Tibial artery (tissue), 4 donors: Measurements from ENCODE around the gene RTKN2.
"Not testable (repeated sequence)": the region's sequence is repeated elsewhere in the genome, so short reads cannot be mapped to it uniquely, and the experiment has no call there.

Experiments
- DNase-seq, 2 donors: peaks; one replicate each; pipeline ENCODE4 v3.0.0-alpha.2; 2019
- H3K27ac ChIP-seq, 2 donors: fragments of 200-600 bp; sonication (generic) in 1 of 2; 1 replicate in 1 of 2; 2 replicates in 1 of 2; pipeline ENCODE4 v1.5.1; 2018 to 2019; ENCODE audit warnings: mild to moderate bottlenecking in 1 of 2
- H3K27me3 ChIP-seq, 2 donors: fragments of 200-600 bp; sonication (generic) in 1 of 2; one replicate each; pipeline versions ENCODE4 v1.5.1 to v1.6.0; 2016 to 2019
- H3K36me3 ChIP-seq, 3 donors: fragments of 200-600 bp; sonication (generic) in 2 of 3; one replicate each; pipeline ENCODE4 v1.5.1; 2016 to 2019; ENCODE audit warnings: mild to moderate bottlenecking in 2 of 3
- H3K4me1 ChIP-seq, 4 donors: fragments of 200-600 bp; sonication (generic) in 2 of 4; 1 replicate in 3 of 4; 2 replicates in 1 of 4; pipeline ENCODE4 v1.5.1; 2016 to 2019
- H3K4me3 ChIP-seq, 2 donors: fragments of 200-600 bp; sonication (generic) in 1 of 2; 1 replicate in 1 of 2; 2 replicates in 1 of 2; pipeline ENCODE4 v1.5.1; 2018 to 2019; ENCODE audit warnings: mild to moderate bottlenecking in 2 of 2
- H3K9me3 ChIP-seq, 3 donors: fragments of 200-600 bp; sonication (generic) in 1 of 3; one replicate each; pipeline ENCODE4 v1.5.1; 2016 to 2019
- intact Hi-C: fragments of 100-400 bp; cut with DNase I; formaldehyde crosslinking; loops from one replicate; pipeline ENCODE4 v1.15.0; 2023; ENCODE audit warnings: low total_unique reads
- TF ChIP-seq, protein P1 (sequence below), 2 experiments: fragments of 200-600 bp in 1 of 2; fragments of 450-650 bp in 1 of 2; IDR thresholded peaks; one replicate each; pipeline ENCODE4 v1.5.1; 2017 to 2019; ENCODE audit warnings: antibody characterized with exemption in 2 of 2, mild to moderate bottlenecking in 1 of 2, moderate library complexity in 1 of 2

RTKN2 gene

DNA sequence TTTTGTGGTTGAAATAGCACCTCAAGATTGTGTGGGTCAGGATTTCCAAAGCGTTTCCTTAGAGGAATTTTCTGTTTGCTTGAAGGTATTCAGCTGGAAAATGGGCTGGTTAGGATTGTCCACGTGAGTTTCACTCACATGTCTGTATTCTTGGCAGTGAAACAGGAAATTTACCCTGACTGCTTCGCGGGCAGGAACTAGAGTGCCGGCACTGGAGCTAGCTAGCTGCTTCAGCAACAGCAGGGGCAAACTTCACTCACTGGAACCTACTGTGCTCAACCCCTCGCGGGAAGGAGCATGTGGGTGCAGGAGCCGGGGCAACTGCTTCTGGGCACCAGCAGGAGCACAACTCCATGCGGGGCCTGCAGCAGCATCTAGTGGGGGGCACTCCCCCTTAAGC is 38.0 kb upstream of the RTKN2 start:
- DNase-seq = peak in 1 of 2 donors; percentile 23
- H3K27ac ChIP-seq = no peak overlapping the region
- no peaks in the 10 kb centered on the region for H3K9me3 ChIP-seq
- H3K27me3 ChIP-seq = no peaks in the 10 kb centered on the region
- TF ChIP-seq, protein P1, sequence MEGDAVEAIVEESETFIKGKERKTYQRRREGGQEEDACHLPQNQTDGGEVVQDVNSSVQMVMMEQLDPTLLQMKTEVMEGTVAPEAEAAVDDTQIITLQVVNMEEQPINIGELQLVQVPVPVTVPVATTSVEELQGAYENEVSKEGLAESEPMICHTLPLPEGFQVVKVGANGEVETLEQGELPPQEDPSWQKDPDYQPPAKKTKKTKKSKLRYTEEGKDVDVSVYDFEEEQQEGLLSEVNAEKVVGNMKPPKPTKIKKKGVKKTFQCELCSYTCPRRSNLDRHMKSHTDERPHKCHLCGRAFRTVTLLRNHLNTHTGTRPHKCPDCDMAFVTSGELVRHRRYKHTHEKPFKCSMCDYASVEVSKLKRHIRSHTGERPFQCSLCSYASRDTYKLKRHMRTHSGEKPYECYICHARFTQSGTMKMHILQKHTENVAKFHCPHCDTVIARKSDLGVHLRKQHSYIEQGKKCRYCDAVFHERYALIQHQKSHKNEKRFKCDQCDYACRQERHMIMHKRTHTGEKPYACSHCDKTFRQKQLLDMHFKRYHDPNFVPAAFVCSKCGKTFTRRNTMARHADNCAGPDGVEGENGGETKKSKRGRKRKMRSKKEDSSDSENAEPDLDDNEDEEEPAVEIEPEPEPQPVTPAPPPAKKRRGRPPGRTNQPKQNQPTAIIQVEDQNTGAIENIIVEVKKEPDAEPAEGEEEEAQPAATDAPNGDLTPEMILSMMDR (IDR thresholded peaks at IDR 0.05) = no peak
- no peaks in the 10 kb centered on the region for H3K36me3 ChIP-seq
- no peak overlapping the region for H3K4me3 ChIP-seq
- intact Hi-C loops = no loop called here
- peaks cover 0 to 7% (median 0%) of the 10 kb centered on the region in 4 donors for H3K4me1 ChIP-seq

DNA sequence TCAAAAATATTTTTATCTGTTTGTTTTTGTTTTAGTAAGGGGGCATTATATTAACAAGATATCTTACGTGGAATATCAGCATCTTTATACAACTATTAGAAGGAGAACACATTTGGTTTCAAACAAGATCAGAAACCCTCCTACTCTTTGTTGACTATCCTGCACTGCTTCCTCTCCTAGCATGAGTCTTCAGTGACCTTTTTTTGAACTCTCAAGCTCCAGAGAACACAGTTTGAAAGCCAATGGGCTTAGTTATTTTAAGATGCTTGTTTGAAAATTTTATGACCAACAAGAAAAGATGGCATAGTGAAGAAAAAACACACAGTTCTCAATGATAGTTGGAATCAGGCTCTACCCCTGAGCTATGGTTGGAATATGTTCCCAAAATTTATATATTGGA is 37.2 kb upstream of the RTKN2 start:
- TF ChIP-seq, protein P1 (IDR thresholded peaks at IDR 0.05) = no peak
- intact Hi-C loops = no loop called here
- H3K4me1 ChIP-seq = peaks cover 0 to 7% (median 0%) of the 10 kb centered on the region in 4 donors
- no peak for DNase-seq
- no peaks in the 10 kb centered on the region for H3K27me3 ChIP-seq
- H3K9me3 ChIP-seq = no peaks in the 10 kb centered on the region
- no peaks in the 10 kb centered on the region for H3K36me3 ChIP-seq
- no peak overlapping the region for H3K4me3 ChIP-seq
- no peak overlapping the region for H3K27ac ChIP-seq

DNA sequence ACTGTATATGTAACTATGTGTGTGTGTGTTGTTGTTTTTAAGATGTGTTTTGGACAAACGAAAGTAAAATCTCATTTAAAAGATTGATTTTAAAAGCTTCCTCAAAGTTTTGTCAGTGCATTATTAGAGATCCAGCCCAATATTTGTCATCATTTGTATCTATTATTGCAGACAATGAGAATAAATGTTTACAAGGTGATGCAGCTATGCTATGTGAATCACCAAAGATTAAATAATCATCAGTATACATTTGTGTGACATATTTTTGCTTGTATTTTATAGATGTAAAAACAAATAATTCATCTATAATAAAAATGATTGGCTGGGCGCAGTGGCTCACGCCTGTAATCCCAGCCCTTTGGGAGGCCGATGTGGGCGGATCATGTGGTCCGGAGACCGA is 35.3 kb upstream of the RTKN2 start:
- Histone ChIP-seq H3K9me3 (no peaks in the 10 kb centered on the region), H3K27ac (no peak overlapping the region), H3K36me3 (no peaks in the 10 kb centered on the region), H3K4me1 (peaks cover 0 to 7% (median 0%) of the 10 kb centered on the region in 4 donors), H3K4me3 (no peak overlapping the region), H3K27me3 (no peaks in the 10 kb centered on the region)
- intact Hi-C loops = no loop called here
- TF ChIP-seq, protein P1 (IDR thresholded peaks at IDR 0.05) = no peak
- no peak for DNase-seq

DNA sequence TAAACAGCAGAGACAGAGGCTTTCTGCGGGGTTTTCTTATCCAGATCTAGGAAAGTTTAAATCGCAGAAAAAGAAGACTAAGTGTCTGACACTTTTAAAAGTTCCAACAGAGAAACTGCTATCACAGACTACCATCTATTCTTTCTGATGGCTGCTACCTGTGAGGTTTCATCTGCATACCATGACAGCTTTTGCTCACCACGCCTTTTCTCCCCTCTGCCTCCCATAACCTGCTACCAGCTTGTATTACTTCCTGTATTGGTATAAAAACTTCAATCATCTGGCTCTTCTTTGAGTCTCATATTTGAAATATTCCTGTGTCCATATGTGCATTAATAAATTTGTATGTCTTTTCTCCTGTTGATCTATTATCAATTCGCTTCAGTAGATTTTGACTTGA is 34.1 kb upstream of the RTKN2 start:
- Histone ChIP-seq H3K9me3 (no peaks in the 10 kb centered on the region), H3K4me3 (no peak overlapping the region)
- intact Hi-C loops = no loop called here

DNA sequence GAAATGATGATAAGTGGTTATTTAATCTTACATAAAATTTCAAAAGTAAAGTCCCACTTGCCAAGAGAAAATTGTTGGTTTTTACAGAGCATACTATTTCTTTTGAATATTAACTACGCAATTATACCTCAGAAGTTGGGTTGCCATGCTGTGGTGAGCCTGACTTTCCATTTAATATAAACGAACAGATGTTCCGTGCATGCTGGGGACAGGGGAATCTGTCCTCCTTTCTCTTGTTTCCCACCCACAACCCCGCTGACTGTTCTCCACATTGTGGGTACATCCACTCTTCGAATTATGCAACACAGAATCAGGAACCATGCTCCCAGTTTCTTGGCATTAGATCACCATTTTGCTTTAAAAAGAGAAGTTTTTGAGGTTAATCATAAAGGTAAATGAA is 29.2 kb upstream of the RTKN2 start:
- no peaks in the 10 kb centered on the region for H3K36me3 ChIP-seq
- no peaks in the 10 kb centered on the region for H3K4me1 ChIP-seq
- no peaks in the 10 kb centered on the region for H3K27me3 ChIP-seq
- intact Hi-C loops = no loop called here
- no peaks in the 10 kb centered on the region for H3K9me3 ChIP-seq
- TF ChIP-seq, protein P1 (IDR thresholded peaks at IDR 0.05) = no peak
- DNase-seq = no peak
- H3K27ac ChIP-seq = no peak overlapping the region
- no peak overlapping the region for H3K4me3 ChIP-seq

More for the DNA sequence above, 34.1 kb upstream of the RTKN2 start:
- Histone ChIP-seq H3K27me3 (no peaks in the 10 kb centered on the region), H3K4me1 (peaks cover 0 to 7% (median 0%) of the 10 kb centered on the region in 4 donors), H3K27ac (no peak overlapping the region), H3K36me3 (no peaks in the 10 kb centered on the region)
- TF ChIP-seq, protein P1 (IDR thresholded peaks at IDR 0.05) = no peak
- no peak for DNase-seq

DNA sequence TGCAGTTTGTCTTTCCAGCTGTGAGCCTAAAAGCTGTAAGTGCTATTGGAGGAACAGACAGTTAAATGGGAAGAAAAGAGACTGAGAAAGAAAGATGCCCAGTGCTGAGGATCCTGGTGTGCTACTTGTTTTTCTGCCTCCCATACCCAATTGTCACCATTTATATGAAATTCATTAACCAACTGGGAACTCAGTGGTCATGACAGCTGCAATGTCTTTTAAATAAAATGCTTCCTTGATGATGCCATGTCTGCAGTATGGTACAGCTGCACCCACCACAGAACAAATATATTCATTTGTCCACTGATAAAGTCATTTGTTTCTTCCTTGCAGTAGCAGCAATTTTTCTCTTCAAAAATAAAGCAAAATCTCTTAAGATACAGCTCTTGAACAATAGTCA is 15.6 kb upstream of the RTKN2 start:
- no peak overlapping the region for H3K27ac ChIP-seq
- no peak for DNase-seq
- no peaks in the 10 kb centered on the region for H3K4me1 ChIP-seq
- H3K36me3 ChIP-seq = no peaks in the 10 kb centered on the region
- H3K4me3 ChIP-seq = no peak overlapping the region
- intact Hi-C loops = no loop called here
- H3K27me3 ChIP-seq = no peaks in the 10 kb centered on the region
- no peaks in the 10 kb centered on the region for H3K9me3 ChIP-seq
- TF ChIP-seq, protein P1 (IDR thresholded peaks at IDR 0.05) = no peak

DNA sequence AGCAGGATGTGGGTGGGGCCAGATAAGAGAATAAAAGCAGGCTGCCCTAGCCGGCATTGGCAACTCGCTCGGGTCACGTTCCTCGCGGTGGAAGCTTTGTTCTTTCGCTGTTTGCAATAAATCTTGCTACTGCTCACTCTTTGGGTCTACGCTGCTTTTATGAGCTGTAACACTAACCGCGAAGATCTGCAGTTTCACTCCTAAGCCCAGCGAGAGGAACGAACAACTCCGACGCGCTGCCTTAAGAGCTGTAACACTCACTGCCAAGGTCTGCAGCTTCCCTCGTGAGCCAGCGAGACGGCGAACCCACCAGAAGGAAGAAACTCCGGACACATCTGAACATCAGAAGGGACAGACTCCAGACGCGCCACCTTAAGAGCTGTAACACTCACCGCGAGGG is 12.7 kb upstream of the RTKN2 start:
- H3K27ac ChIP-seq, H3K4me1 ChIP-seq, H3K27me3 ChIP-seq, intact Hi-C loops, H3K36me3 ChIP-seq, DNase-seq, H3K9me3 ChIP-seq, H3K4me3 ChIP-seq: not testable (repeated sequence)

DNA sequence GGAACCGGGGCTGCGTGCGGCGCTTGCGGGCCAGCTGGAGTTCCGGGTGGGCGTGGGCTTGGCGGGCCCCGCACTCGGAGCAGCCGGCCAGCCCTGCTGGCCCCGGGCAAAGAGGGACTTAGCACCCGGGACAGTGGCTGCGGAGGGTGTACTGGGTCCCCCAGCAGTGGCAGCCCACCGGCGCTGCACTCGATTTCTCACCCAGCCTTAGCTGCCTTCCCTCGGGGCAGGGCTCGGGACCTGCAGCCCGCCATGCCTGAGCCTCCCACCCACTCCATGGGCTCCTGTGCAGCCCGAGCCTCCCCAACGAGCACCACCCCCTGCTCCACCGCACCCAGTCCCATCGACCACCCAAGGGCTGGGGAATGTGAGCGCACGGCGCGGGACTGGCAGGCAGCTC is 11.7 kb upstream of the RTKN2 start:
- H3K27ac ChIP-seq, H3K9me3 ChIP-seq, H3K27me3 ChIP-seq, H3K4me1 ChIP-seq, intact Hi-C loops, DNase-seq, H3K36me3 ChIP-seq, H3K4me3 ChIP-seq: not testable (repeated sequence)
